Epithelial cell of proximal tubule (primary cell): ENCODE measurements around the gene SMS. TPM values are rescaled to one million over a fixed set of nuclear protein-coding genes. Genes with fewer than 3 reads are reported as not detected.

ENCODE experiments used
- DNase-seq: peaks from one replicate; pipeline ENCODE4 v3.0.0-alpha.2; 2011; ENCODE audit warnings: low read depth
- H3K4me3 ChIP-seq: 2 replicates; pipeline ENCODE4 v1.5.1; 2011; ENCODE audit warnings: low read depth, mild to moderate bottlenecking, low read length
- CTCF ChIP-seq: conservative IDR thresholded peaks from 2 replicates; pipeline ENCODE4 v1.5.1; 2012; ENCODE audit warnings: low read depth, mild to moderate bottlenecking, low read length
- total RNA-seq: library from RNA; depleted of rRNA; stranded (reverse); fragments of >200 nt; gene quantifications from 2 replicates; pipeline ENCODE4 v1.2.3, GENCODE V29; 2015

SMS gene
- total RNA-seq, 1 donor from 2014 or later, result 326 TPM

- DNase-seq, result no peak
- TF ChIP-seq CTCF, result no peak
- no peak overlapping the region for H3K4me3 ChIP-seq
Measured at GRCh38 chrX:21926116-21926515, 14.4 kb upstream of the SMS start.

GRCh38 chrX:21926527-21927278 lies 13.8 kb upstream of the SMS start:
- no peak overlapping the region for H3K4me3 ChIP-seq
- no peak for TF ChIP-seq CTCF
- peak; percentile 87 for DNase-seq

- no peak for DNase-seq
- no peak for TF ChIP-seq CTCF
- no peak overlapping the region for H3K4me3 ChIP-seq
Measured at GRCh38 chrX:21929209-21929608, 11.3 kb upstream of the SMS start.

- H3K4me3 ChIP-seq, result no peak overlapping the region
- no peak for TF ChIP-seq CTCF
- DNase-seq, result no peak
Measured at GRCh38 chrX:21930986-21931385, 9.5 kb upstream of the SMS start.

GRCh38 chrX:21932292-21933002 lies 8.1 kb upstream of the SMS start:
- DNase-seq, result peak; percentile 79
- no peak for TF ChIP-seq CTCF
- H3K4me3 ChIP-seq, result no peak overlapping the region

GRCh38 chrX:21933077-21933476 lies 7.4 kb upstream of the SMS start:
- no peak overlapping the region for H3K4me3 ChIP-seq
- DNase-seq, result no peak
- no peak for TF ChIP-seq CTCF
